NCI-H748 (cell line): ENCODE measurements around the gene TRIM62.
"Not testable (repeated sequence)": the region's sequence is repeated elsewhere in the genome, so short reads cannot be mapped to it uniquely, and the experiment has no call there.

Experiments used
- DNase-seq: peaks from one replicate; lab custom pipeline; 2025; ENCODE audit not compliant: unreplicated experiment; lab: John Stamatoyannopoulos, UW

TRIM62 gene

GRCh38 chr1:33140153-33141149 is 41.4 kb downstream of the TRIM62 start:
- no peak for DNase-seq

- DNase-seq = peak; percentile 53
Measured at GRCh38 chr1:33137800-33138199, 44.0 kb downstream of the TRIM62 start.

DNA sequence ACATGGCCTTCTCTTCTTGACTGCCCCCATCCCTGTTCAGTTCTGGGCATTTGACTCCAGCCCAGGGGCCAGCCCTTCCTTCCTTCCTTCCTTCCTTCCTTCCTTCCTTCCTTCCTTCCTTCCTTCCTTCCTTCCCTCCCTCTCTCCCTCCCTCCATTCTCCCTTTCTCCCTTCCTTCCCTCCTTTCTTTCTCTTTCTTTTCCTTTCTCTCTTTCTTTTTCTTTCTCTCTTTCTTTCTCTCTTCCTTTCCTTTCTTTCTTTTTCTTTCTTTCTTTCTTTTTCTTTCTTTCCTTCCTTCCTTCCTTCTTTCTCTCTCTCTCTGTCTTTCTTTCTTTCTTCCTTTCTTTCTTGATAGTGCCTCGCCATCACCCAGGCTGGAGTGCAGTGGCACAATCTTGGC is 45.8 kb downstream of the TRIM62 start:
- not testable (repeated sequence) for DNase-seq

- DNase-seq = no peak
Measured at GRCh38 chr1:33133478-33134105, 48.3 kb downstream of the TRIM62 start.

- no peak for DNase-seq
Measured at GRCh38 chr1:33132549-33132948, 49.3 kb downstream of the TRIM62 start.

GRCh38 chr1:33131191-33131590 is 50.7 kb downstream of the TRIM62 start:
- no peak for DNase-seq

GRCh38 chr1:33130297-33130696 is 51.5 kb downstream of the TRIM62 start:
- no peak for DNase-seq

- no peak for DNase-seq
Measured at GRCh38 chr1:33128781-33129180, 53.1 kb downstream of the TRIM62 start.

- peak; percentile 99 for DNase-seq
Measured at GRCh38 chr1:33127001-33127823, 54.6 kb downstream of the TRIM62 start.

DNA sequence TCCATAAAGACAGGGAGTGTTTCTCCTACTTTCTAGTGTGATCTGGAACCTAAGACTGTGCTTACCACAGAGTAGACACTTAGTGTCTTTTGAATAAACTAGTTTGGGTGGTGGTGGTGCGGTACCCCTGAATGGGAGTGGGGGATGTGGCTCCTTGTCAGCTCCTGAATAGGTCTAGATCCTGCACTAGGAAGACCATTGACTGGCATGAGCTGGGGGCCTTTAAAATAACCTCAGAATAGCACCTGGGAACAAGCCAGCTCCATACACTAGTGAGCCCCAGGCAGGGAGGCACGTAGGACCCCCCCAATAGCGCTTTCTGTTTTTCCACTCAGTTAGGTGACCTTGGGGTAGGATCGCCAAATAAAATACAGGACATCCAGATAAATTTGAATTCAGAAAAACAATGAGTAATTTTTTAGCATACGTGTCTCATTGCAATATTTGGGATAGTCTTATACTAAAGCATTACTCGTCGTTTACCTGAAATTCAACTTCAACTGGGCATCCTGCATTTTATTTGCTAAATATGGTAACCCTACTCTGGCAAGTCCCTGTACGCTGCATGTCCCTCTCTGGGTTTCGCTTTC is 55.3 kb downstream of the TRIM62 start:
- DNase-seq = no peak

DNA sequence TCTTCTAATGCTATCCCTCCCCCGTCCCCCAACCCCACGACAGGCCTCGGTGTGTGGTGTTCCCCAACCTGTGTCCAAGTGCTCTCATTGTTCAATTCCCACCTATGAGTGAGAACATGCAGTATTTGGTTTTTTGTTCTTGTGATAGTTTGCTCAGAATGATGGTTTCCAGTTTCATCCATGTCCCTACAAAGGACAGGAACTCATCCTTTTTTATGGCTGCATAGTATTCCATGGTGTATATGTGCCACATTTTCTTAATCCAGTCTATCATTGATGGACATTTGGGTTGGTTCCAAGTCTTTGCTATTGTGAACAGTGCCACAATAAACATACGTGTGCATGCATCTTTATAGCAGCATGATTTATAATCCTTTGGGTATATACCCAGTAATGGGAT is 57.2 kb downstream of the TRIM62 start:
- DNase-seq = not testable (repeated sequence)

GRCh38 chr1:33123266-33123665 is 58.6 kb downstream of the TRIM62 start:
- no peak for DNase-seq

- no peak for DNase-seq
Measured at GRCh38 chr1:33122483-33123178, 59.2 kb downstream of the TRIM62 start.

- DNase-seq = no peak
Measured at GRCh38 chr1:33121728-33122127, 60.1 kb downstream of the TRIM62 start.

- no peak for DNase-seq
Measured at GRCh38 chr1:33120436-33121231, 61.2 kb downstream of the TRIM62 start.

GRCh38 chr1:33119532-33120217 is 62.2 kb downstream of the TRIM62 start:
- no peak for DNase-seq

GRCh38 chr1:33119050-33119449 is 62.8 kb downstream of the TRIM62 start:
- no peak for DNase-seq

DNA sequence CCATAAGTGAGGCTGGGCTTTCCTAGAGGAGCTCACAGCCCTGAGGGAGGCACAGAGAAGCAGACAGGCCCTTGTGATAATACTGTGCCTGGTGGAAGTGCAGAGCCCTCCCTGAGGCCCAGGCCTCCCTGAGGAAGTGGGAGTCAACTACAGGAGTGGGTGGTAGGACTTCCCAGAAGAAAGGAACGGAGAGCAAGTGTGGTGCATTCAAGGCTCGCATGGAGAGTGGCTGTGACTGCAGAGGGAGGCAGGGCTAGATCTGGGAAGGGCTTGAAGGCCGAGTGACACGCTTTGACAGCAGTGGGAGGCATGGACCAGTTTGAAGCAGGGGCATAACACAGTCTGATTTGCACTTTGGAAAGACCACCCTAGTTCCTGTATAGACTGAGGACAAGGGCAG is 63.6 kb downstream of the TRIM62 start:
- no peak for DNase-seq
